ENCODE results near the gene DCBLD1.

DCBLD1 gene

DNA sequence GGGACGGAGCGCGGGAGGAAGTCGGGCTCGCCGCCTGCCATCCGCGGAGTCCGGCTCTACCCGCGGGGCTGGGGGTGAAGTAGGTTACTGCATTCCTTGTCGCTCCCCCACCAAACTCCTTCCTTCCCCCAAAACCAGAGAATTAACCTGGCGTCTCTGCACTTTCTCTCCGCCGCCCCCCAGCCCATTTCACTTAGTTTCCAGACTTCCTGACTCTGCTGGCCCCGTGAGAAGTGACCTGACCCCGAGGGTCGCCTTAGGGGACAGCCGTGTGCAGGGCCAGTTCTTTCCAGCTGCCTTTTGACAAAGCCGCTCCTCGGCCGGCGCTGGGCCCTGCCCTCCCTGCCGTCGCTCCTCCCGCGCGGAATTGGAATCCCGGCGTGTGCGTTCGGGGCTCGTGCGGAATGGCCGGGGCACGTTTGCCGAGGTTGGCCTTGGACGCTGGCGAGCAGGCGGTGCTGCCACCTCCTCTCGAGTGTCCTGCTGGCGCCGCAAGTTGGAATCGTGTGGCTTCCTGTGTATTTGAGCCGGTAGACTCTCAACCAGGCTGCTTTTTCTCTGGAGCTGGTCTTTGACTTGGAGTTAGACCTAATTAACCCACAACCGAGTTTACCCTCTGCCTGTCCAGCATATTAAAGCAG, 650 bp downstream of the DCBLD1 start:
- Histone ChIP-seq H3K27me3 (replicated peaks) (no peaks in the 10 kb centered on the region), H3K36me3 (replicated peaks) (no peaks in the 10 kb centered on the region), H3K4me3 (ENCODE audit: low read depth, low read length) (peak overlapping the region; percentile 91), H3K27ac (peak overlapping the region; percentile 43)
- in situ Hi-C loops (cut with HindIII; ENCODE audit: low pct_ligation_motif_present, low sequenced_read_pairs): no loop called here
- no peak for DNase-seq
- TF ChIP-seq, protein P1, sequence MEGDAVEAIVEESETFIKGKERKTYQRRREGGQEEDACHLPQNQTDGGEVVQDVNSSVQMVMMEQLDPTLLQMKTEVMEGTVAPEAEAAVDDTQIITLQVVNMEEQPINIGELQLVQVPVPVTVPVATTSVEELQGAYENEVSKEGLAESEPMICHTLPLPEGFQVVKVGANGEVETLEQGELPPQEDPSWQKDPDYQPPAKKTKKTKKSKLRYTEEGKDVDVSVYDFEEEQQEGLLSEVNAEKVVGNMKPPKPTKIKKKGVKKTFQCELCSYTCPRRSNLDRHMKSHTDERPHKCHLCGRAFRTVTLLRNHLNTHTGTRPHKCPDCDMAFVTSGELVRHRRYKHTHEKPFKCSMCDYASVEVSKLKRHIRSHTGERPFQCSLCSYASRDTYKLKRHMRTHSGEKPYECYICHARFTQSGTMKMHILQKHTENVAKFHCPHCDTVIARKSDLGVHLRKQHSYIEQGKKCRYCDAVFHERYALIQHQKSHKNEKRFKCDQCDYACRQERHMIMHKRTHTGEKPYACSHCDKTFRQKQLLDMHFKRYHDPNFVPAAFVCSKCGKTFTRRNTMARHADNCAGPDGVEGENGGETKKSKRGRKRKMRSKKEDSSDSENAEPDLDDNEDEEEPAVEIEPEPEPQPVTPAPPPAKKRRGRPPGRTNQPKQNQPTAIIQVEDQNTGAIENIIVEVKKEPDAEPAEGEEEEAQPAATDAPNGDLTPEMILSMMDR (IDR thresholded peaks at IDR 0.05; ENCODE audit: low read depth, low read length, missing control alignments): no peak

DNA sequence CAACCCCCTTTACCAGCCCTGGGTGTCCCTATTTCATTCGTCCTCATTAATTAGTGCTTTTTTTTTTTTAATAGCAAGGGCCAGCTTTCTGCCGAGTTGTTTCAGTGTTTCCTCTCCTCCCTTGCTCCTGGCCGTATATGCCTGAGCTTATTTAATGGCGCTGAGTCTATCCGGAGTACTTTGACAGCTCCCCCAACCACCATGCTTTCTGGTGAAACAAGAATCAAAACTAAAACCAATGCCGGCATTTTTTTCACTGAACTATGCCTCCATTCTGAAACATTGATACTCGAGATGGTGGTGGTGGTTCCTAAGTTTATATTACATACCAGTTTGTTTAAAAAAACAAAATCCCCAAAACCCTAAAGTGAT, 1.2 kb downstream of the DCBLD1 start:
- in situ Hi-C loops (cut with HindIII; ENCODE audit: low pct_ligation_motif_present, low sequenced_read_pairs): no loop called here
- Histone ChIP-seq H3K36me3 (replicated peaks) (no peaks in the 10 kb centered on the region), H3K4me3 (ENCODE audit: low read depth, low read length) (peak overlapping the region; percentile 91), H3K27ac (no peak overlapping the region), H3K27me3 (replicated peaks) (no peaks in the 10 kb centered on the region)
- DNase-seq: no peak
- TF ChIP-seq, protein P1 (IDR thresholded peaks at IDR 0.05; ENCODE audit: low read depth, low read length, missing control alignments): no peak

DNA sequence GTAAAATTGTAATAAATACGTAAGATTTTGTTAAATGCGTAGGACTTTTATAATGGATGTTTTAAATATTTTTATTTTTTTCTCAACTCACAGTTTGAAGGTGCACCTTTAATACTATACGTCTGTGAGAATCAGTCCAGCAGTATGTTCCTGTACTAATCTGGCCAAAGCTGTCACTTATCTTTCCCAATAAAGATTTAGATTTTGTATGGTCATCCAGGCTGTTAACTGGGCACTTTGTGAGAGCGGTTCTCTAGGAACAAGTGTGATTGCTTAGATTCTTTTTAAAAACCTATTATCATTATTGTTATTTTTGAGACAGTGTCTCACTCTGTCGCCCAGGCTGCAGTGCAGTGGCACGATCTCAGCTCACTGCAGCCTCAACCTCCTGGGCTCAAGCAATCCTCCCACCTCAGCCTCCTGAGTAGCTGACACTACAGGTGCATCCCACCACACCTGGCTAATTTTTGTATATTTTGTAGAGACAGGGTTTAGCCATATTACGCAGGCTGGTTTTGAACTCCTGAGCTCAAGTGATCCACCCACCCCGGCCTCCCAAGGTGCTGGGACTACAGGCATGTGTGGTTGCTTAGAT, 1.7 kb downstream of the DCBLD1 start:
- TF ChIP-seq, protein P1 (IDR thresholded peaks at IDR 0.05; ENCODE audit: low read depth, low read length, missing control alignments): no peak
- no peak for DNase-seq
- Histone ChIP-seq H3K27ac (no peak overlapping the region), H3K4me3 (ENCODE audit: low read depth, low read length) (peak overlapping the region; percentile 91), H3K27me3 (replicated peaks) (no peaks in the 10 kb centered on the region), H3K36me3 (replicated peaks) (no peaks in the 10 kb centered on the region)
- in situ Hi-C loops (cut with HindIII; ENCODE audit: low pct_ligation_motif_present, low sequenced_read_pairs): no loop called here

DNA sequence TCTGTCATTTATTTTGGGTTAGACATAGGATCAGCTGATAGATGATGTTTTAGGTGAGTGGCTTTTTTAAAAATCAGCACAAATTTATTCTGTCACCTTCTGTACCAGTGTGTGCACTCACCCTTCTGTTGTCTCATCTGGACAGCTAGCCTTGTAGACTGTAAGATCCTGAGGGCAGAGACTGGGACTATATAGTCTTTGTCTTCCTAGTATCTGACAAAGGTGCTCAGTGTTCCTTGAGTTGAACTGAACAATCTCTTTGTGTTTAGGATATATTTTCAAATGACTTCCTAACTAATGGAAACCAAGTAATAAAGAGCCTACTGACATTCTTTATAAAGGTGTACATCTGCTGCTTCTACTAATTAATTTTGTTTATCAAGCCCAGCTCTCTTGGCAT, 3.0 kb downstream of the DCBLD1 start:
- in situ Hi-C loops (cut with HindIII; ENCODE audit: low pct_ligation_motif_present, low sequenced_read_pairs): no loop called here
- peak overlapping the region; percentile 7 for H3K4me3 ChIP-seq (ENCODE audit: low read depth, low read length)
- no peaks in the 10 kb centered on the region for H3K36me3 ChIP-seq (replicated peaks)
- H3K27ac ChIP-seq: no peak overlapping the region
- no peaks in the 10 kb centered on the region for H3K27me3 ChIP-seq (replicated peaks)
- TF ChIP-seq, protein P1 (IDR thresholded peaks at IDR 0.05; ENCODE audit: low read depth, low read length, missing control alignments): no peak
- no peak for DNase-seq

DNA sequence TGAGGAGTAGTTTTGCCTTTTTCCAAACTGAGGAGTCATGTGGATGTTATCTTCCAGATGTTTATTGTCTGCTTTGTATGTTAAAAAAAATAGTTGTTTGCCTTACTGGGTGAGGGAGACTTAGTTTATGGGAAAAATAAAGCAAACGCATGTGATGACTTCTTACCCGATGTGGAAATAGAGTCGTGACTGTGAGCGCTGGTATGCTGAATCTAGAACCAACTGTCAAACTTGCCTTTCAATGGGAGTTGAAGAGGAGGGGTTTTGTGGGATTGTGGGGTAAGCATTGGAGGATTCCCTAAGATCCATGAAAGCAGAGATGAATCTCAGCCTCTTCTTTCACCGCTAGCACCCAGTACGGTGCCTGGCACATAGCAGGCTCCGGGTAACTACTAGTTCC, 5.3 kb downstream of the DCBLD1 start:
- DNase-seq: no peak
- no peak overlapping the region for H3K27ac ChIP-seq
- TF ChIP-seq, protein P1 (IDR thresholded peaks at IDR 0.05; ENCODE audit: low read depth, low read length, missing control alignments): no peak

DNA sequence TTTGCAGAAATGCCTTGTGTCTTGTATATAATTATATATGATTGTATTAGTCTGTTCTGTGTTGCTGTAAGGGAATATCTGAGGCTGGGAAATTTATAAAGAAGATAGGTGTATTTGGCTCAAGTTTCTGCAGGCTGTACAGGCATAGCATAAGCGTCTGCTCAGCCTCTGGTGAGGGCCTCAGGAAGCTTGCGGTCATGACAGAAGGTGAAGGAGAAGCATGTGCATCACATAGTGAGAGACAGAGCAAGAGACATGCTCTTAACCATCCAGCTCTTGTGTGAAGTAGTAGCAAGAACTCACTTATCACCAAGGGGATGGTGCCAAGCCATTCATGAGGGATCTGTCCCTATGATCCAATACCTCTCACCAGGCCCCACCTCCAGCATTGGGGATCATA, 6.5 kb downstream of the DCBLD1 start:
- no peak for DNase-seq
- Histone ChIP-seq H3K27me3 (replicated peaks) (no peaks in the 10 kb centered on the region), H3K4me3 (ENCODE audit: low read depth, low read length) (no peak overlapping the region), H3K27ac (no peak overlapping the region), H3K36me3 (replicated peaks) (no peaks in the 10 kb centered on the region)
- in situ Hi-C loops (cut with HindIII; ENCODE audit: low pct_ligation_motif_present, low sequenced_read_pairs): no loop called here
- TF ChIP-seq, protein P1 (IDR thresholded peaks at IDR 0.05; ENCODE audit: low read depth, low read length, missing control alignments): no peak

More for the DNA sequence above, 5.3 kb downstream of the DCBLD1 start:
- in situ Hi-C loops (cut with HindIII; ENCODE audit: low pct_ligation_motif_present, low sequenced_read_pairs): no loop called here
- H3K36me3 ChIP-seq (replicated peaks): no peaks in the 10 kb centered on the region
- H3K4me3 ChIP-seq (ENCODE audit: low read depth, low read length): no peak overlapping the region
- H3K27me3 ChIP-seq (replicated peaks): no peaks in the 10 kb centered on the region
